WTC11 (cell line): ENCODE data around the gene MAFB. TPM values are rescaled to one million over a fixed set of nuclear protein-coding genes. Genes with fewer than 3 reads are reported as not detected.

ENCODE experiments used
- ATAC-seq: fragments of 200-7000 bp; cut with Tn5 transposase; 2 replicates; pipeline ENCODE4 v1.10.0; 2021; ENCODE audit warnings: mild to moderate bottlenecking, moderate library complexity
- CTCF ChIA-PET: fragments of 300-600 bp; sonication (Branson Sonifier 250); formaldehyde crosslinking; loops from one replicate; lab custom pipeline; 2021; ENCODE audit warnings: antibody characterized with exemption; lab: Charles Lee
- POLR2A ChIA-PET: fragments of 350-600 bp; sonication (Branson Sonifier 250); formaldehyde crosslinking; loops from one replicate; lab custom pipeline; 2021; ENCODE audit warnings: antibody characterized with exemption; lab: Charles Lee
- DNase-seq: peaks from one replicate; pipeline ENCODE4 v3.0.0; 2021; ENCODE audit warnings: low spot score
- H3K27ac Mint-ChIP-seq: 2 replicates; pipeline ENCODE4 v1.8.0; 2021; ENCODE audit warnings: mixed read lengths
- H3K27me3 Mint-ChIP-seq: 2 replicates; pipeline ENCODE4 v1.8.0; 2021; ENCODE audit warnings: low read depth, mild to moderate bottlenecking, moderate library complexity, mixed read lengths
- H3K36me3 Mint-ChIP-seq: 2 replicates; pipeline ENCODE4 v1.8.0; 2021; ENCODE audit warnings: mixed read lengths
- H3K4me1 Mint-ChIP-seq: 2 replicates; pipeline ENCODE4 v1.8.0; 2022; ENCODE audit warnings: mixed read lengths
- H3K4me3 Mint-ChIP-seq: 2 replicates; pipeline ENCODE4 v1.8.0; 2021; ENCODE audit warnings: mild to moderate bottlenecking, moderate library complexity, mixed read lengths
- H3K9me3 Mint-ChIP-seq: 2 replicates; pipeline ENCODE4 v1.8.0; 2021; ENCODE audit warnings: mixed read lengths
- CBFB ChIP-seq: sonication (generic); formaldehyde crosslinking; IDR thresholded peaks from 2 replicates; pipeline ENCODE4 v1.8.1; 2022; ENCODE audit warnings: mild to moderate bottlenecking, low read depth, missing genetic modification reagents
- ELF4 ChIP-seq: sonication (generic); formaldehyde crosslinking; IDR thresholded peaks from 2 replicates; pipeline ENCODE4 v1.8.1; 2022; ENCODE audit warnings: low read depth, mild to moderate bottlenecking, moderate library complexity, missing genetic modification reagents
- FOXP1 ChIP-seq: sonication (generic); formaldehyde crosslinking; IDR thresholded peaks from 2 replicates; pipeline ENCODE4 v1.8.0; 2022; ENCODE audit warnings: missing genetic modification reagents, mild to moderate bottlenecking, moderate library complexity, borderline replicate concordance
- GRHL2 ChIP-seq: fragments of 250-450 bp; sonication (Bioruptor Pico); IDR thresholded peaks from 2 replicates; pipeline ENCODE4 v1.8.0; 2022; ENCODE audit warnings: mild to moderate bottlenecking, moderate library complexity; ENCODE audit not compliant: insufficient replicate concordance, severe bottlenecking
- JUN ChIP-seq: sonication (generic); formaldehyde crosslinking; IDR thresholded peaks from 2 replicates; pipeline ENCODE4 v1.8.0; 2023; ENCODE audit warnings: mild to moderate bottlenecking, missing genetic modification reagents
- NFE2L1 ChIP-seq: sonication (generic); formaldehyde crosslinking; IDR thresholded peaks from 2 replicates; pipeline ENCODE4 v1.8.1; 2023; ENCODE audit warnings: missing genetic modification reagents
- NR2C2 ChIP-seq: sonication (generic); formaldehyde crosslinking; IDR thresholded peaks from 2 replicates; pipeline ENCODE4 v1.8.0; 2022; ENCODE audit warnings: mild to moderate bottlenecking, missing genetic modification reagents
- NR3C1 ChIP-seq: sonication (generic); formaldehyde crosslinking; conservative IDR thresholded peaks from 2 replicates; pipeline ENCODE4 v1.8.1; 2023; ENCODE audit warnings: low read depth, mild to moderate bottlenecking, missing genetic modification reagents
- PREB ChIP-seq: sonication (generic); formaldehyde crosslinking; IDR thresholded peaks from 2 replicates; pipeline ENCODE4 v1.8.1; 2022; ENCODE audit warnings: mild to moderate bottlenecking, missing genetic modification reagents, moderate library complexity, borderline replicate concordance
- RELA ChIP-seq: sonication (generic); formaldehyde crosslinking; IDR thresholded peaks from 2 replicates; pipeline ENCODE4 v1.8.1; 2022; ENCODE audit warnings: missing genetic modification reagents, mild to moderate bottlenecking, borderline replicate concordance
- SMAD3 ChIP-seq: sonication (generic); formaldehyde crosslinking; IDR thresholded peaks from 2 replicates; pipeline ENCODE4 v1.8.0; 2022; ENCODE audit warnings: missing genetic modification reagents, mild to moderate bottlenecking, borderline replicate concordance
- TEAD4 ChIP-seq: sonication (generic); formaldehyde crosslinking; IDR thresholded peaks from 2 replicates; pipeline ENCODE4 v1.8.0; 2022; ENCODE audit warnings: mild to moderate bottlenecking, missing genetic modification reagents
- TP53 ChIP-seq: sonication (generic); formaldehyde crosslinking; IDR thresholded peaks from 2 replicates; pipeline ENCODE4 v1.8.1; 2023; ENCODE audit warnings: mild to moderate bottlenecking, missing genetic modification reagents
- USF2 ChIP-seq: sonication (generic); formaldehyde crosslinking; IDR thresholded peaks from 2 replicates; pipeline ENCODE4 v1.8.1; 2023; ENCODE audit warnings: mild to moderate bottlenecking, missing genetic modification reagents, moderate library complexity
- ZBTB43 ChIP-seq: sonication (generic); formaldehyde crosslinking; IDR thresholded peaks from 2 replicates; pipeline ENCODE4 v1.8.1; 2023; ENCODE audit warnings: mild to moderate bottlenecking, missing genetic modification reagents
- ZNF671 ChIP-seq: fragments of 250-450 bp; sonication (Bioruptor Pico); IDR thresholded peaks from 2 replicates; pipeline ENCODE4 v1.8.0; 2021; ENCODE audit warnings: mild to moderate bottlenecking
- total RNA-seq: library from RNA; stranded (reverse); gene quantifications from 3 replicates; pipeline ENCODE4 v1.2.3, GENCODE V29; 2021
- TF ChIP-seq, protein P1 (sequence below): sonication (generic); formaldehyde crosslinking; IDR thresholded peaks from 2 replicates; pipeline ENCODE4 v1.8.1; 2022; ENCODE audit warnings: low read depth, missing genetic modification reagents, borderline replicate concordance
- TF ChIP-seq, protein P2 (sequence below): sonication (generic); formaldehyde crosslinking; IDR thresholded peaks from 2 replicates; pipeline ENCODE4 v1.8.1; 2022; ENCODE audit warnings: missing genetic modification reagents, borderline replicate concordance
- TF ChIP-seq, protein P3 (sequence below): fragments of 250-450 bp; sonication (Bioruptor Pico); IDR thresholded peaks from 2 replicates; pipeline ENCODE4 v1.9.0; 2021; ENCODE audit warnings: moderate library complexity, mild to moderate bottlenecking, inconsistent platforms, borderline replicate concordance
- TF ChIP-seq, protein P4 (sequence below): sonication (generic); formaldehyde crosslinking; IDR thresholded peaks from 2 replicates; pipeline ENCODE4 v1.8.0; 2022; ENCODE audit warnings: mild to moderate bottlenecking, missing genetic modification reagents

Gene MAFB
- total RNA-seq, 1 experiment from 2014 or later = 5.3 TPM

DNA sequence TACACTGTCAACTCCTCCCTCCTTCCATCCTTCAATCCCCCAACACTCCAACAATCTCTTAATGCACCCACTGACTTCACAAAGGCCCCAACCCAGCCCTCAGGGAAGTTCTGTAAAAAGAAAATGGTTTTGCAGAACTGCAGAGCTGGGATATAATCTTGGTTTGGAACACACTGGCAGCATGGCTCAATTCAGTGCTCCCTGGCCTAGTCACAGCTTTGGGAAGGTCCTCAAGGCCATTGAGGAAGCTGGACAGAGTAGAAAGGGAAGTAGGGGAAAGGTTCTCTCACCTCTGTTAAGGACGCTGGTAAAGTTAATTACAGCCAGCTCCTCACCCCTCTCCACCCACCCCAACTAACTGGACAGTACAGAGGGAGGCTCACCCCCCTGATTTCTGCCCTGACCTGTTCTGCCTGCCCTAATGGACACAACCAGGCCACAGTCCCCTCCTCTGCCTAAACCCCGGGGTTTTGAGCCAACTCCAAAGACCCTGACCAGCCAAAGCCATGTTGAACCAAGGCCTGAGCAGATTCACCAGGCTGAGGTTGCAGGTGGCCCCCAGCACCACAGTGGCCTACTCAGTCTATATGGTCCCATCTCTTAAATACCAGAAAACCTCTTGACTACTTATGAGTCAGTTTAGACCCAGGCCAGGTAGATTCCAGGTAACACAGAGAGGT, 49.2 kb downstream of the MAFB start (continued):
- TF ChIP-seq NR2C2 (no peak), PREB (CRISPR knock-in tag) (no peak), SMAD3 (no peak), JUN (no peak)

- H3K27ac Mint-ChIP-seq = no peak overlapping the region
- CTCF ChIA-PET = no interaction called here
- POLR2A ChIA-PET = no interaction called here
- H3K4me3 Mint-ChIP-seq = no peak overlapping the region
- no peaks in the 10 kb centered on the region for H3K9me3 Mint-ChIP-seq
- no peak for TF ChIP-seq FOXP1 (CRISPR knock-in tag)
- TF ChIP-seq, protein P1, sequence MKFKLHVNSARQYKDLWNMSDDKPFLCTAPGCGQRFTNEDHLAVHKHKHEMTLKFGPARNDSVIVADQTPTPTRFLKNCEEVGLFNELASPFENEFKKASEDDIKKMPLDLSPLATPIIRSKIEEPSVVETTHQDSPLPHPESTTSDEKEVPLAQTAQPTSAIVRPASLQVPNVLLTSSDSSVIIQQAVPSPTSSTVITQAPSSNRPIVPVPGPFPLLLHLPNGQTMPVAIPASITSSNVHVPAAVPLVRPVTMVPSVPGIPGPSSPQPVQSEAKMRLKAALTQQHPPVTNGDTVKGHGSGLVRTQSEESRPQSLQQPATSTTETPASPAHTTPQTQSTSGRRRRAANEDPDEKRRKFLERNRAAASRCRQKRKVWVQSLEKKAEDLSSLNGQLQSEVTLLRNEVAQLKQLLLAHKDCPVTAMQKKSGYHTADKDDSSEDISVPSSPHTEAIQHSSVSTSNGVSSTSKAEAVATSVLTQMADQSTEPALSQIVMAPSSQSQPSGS (CRISPR knock-in tag) = no peak
- TF ChIP-seq NR2C2 = no peak
- TF ChIP-seq NR3C1 (CRISPR knock-in tag) = no peak
- no peak for TF ChIP-seq NFE2L1 (CRISPR knock-in tag)
- TF ChIP-seq, protein P2, sequence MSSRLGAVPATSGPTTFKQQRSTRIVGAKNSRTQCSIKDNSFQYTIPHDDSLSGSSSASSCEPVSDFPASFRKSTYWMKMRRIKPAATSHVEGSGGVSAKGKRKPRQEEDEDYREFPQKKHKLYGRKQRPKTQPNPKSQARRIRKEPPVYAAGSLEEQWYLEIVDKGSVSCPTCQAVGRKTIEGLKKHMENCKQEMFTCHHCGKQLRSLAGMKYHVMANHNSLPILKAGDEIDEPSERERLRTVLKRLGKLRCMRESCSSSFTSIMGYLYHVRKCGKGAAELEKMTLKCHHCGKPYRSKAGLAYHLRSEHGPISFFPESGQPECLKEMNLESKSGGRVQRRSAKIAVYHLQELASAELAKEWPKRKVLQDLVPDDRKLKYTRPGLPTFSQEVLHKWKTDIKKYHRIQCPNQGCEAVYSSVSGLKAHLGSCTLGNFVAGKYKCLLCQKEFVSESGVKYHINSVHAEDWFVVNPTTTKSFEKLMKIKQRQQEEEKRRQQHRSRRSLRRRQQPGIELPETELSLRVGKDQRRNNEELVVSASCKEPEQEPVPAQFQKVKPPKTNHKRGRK (CRISPR knock-in tag) = no peak
- TF ChIP-seq ZBTB43 (CRISPR knock-in tag) = no peak
- TF ChIP-seq CBFB (CRISPR knock-in tag) = no peak
- no peak for TF ChIP-seq ZNF671
- TF ChIP-seq RELA = no peak
- no peak for TF ChIP-seq TP53 (CRISPR knock-in tag)
- TF ChIP-seq, protein P3, sequence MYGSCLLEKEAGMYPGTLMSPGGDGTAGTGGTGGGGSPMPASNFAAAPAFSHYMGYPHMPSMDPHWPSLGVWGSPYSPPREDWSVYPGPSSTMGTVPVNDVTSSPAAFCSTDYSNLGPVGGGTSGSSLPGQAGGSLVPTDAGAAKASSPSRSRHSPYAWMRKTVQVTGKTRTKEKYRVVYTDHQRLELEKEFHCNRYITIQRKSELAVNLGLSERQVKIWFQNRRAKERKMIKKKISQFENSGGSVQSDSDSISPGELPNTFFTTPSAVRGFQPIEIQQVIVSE (CRISPR knock-in tag) = no peak
- TF ChIP-seq, protein P4, sequence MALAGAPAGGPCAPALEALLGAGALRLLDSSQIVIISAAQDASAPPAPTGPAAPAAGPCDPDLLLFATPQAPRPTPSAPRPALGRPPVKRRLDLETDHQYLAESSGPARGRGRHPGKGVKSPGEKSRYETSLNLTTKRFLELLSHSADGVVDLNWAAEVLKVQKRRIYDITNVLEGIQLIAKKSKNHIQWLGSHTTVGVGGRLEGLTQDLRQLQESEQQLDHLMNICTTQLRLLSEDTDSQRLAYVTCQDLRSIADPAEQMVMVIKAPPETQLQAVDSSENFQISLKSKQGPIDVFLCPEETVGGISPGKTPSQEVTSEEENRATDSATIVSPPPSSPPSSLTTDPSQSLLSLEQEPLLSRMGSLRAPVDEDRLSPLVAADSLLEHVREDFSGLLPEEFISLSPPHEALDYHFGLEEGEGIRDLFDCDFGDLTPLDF = no peak
- TF ChIP-seq GRHL2 (CRISPR knock-in tag) = no peak
- no peak for TF ChIP-seq ELF4 (CRISPR knock-in tag)
- no peak for TF ChIP-seq TEAD4
- no peak for TF ChIP-seq USF2
- TF ChIP-seq, all 79 proteins: peak for 0
- no peak for DNase-seq
- no peak for ATAC-seq
- Mint-ChIP-seq H3K36me3 (no peaks in the 10 kb centered on the region), H3K27me3 (peaks cover 2% of the 10 kb centered on the region; the same call in 1 of the 2 replicates), H3K4me1 (no peaks in the 10 kb centered on the region)
These were observed 49.9 kb downstream of the MAFB start for GRCh38 chr20:40639132-40639531.
